T follicular helper cell (primary cell): ENCODE measurements around the gene NBPF10.
"Not testable (repeated sequence)": the region's sequence is repeated elsewhere in the genome, so short reads cannot be mapped to it uniquely, and the experiment has no call there.

Source experiments
- DNase-seq: peaks from one replicate; pipeline ENCODE4 v3.0.0-alpha.2; 2020; ENCODE audit warnings: low read depth
- total RNA-seq, 2 experiments: gene quantifications; one replicate each; lab custom pipeline; 2026; lab: John Stamatoyannopoulos, UW

NBPF10 gene
- 3.0 to 7.1 reads per million in 2 experiments for total RNA-seq

- DNase-seq, result not testable (repeated sequence)
Observed at GRCh38 chr1:146144465-146144864, at the start of gene NBPF10. NBPF10 (minus strand) TSS chr1:146144804; CDS start chr1:146144769, 35 bp downstream.

GRCh38 chr1:146174531-146174930 lies 29.9 kb upstream of the NBPF10 start:
- not testable (repeated sequence) for DNase-seq

GRCh38 chr1:146167740-146168139 lies 23.1 kb upstream of the NBPF10 start:
- not testable (repeated sequence) for DNase-seq

- DNase-seq, result not testable (repeated sequence)
Observed at GRCh38 chr1:146167273-146167672, 22.7 kb upstream of the NBPF10 start.
